ENCODE data around the gene USE1.
"Not testable (repeated sequence)": the region's sequence is repeated elsewhere in the genome, so short reads cannot be mapped to it uniquely, and the experiment has no call there.

USE1 gene

GRCh38 chr19:17215127-17215971 is at the start of gene USE1:
TSS of gene USE1 (plus strand) at chr19:17215357. CDS start at chr19:17215406, 49 bp downstream.
- DNase-seq (ENCODE audit: low spot score), result peak; percentile 95

GRCh38 chr19:17165715-17166114 is 49.4 kb upstream of the USE1 start:
- DNase-seq (ENCODE audit: low spot score), result no peak

- no peak for DNase-seq (ENCODE audit: low spot score)
These were observed 44.4 kb upstream of the USE1 start for GRCh38 chr19:17170538-17171297.

- DNase-seq (ENCODE audit: low spot score), result no peak
These were observed 43.3 kb upstream of the USE1 start for GRCh38 chr19:17171874-17172273.

GRCh38 chr19:17172624-17173345 is 42.4 kb upstream of the USE1 start:
- no peak for DNase-seq (ENCODE audit: low spot score)

GRCh38 chr19:17178291-17178690 is 36.9 kb upstream of the USE1 start:
- DNase-seq (ENCODE audit: low spot score), result no peak

- DNase-seq (ENCODE audit: low spot score), result no peak
These were observed 34.0 kb upstream of the USE1 start for GRCh38 chr19:17180997-17181702.

GRCh38 chr19:17183271-17183761 is 31.8 kb upstream of the USE1 start:
- no peak for DNase-seq (ENCODE audit: low spot score)

- no peak for DNase-seq (ENCODE audit: low spot score)
These were observed 31.3 kb upstream of the USE1 start for GRCh38 chr19:17183858-17184321.

- no peak for DNase-seq (ENCODE audit: low spot score)
These were observed 30.8 kb upstream of the USE1 start for GRCh38 chr19:17184371-17184841.

GRCh38 chr19:17185590-17185989 is 29.6 kb upstream of the USE1 start:
- DNase-seq (ENCODE audit: low spot score), result no peak

- DNase-seq (ENCODE audit: low spot score), result not testable (repeated sequence)
These were observed 23.4 kb upstream of the USE1 start for GRCh38 chr19:17191736-17192135.

- DNase-seq (ENCODE audit: low spot score), result no peak
These were observed 22.4 kb upstream of the USE1 start for GRCh38 chr19:17192751-17193150.

GRCh38 chr19:17194608-17195007 is 20.5 kb upstream of the USE1 start:
- no peak for DNase-seq (ENCODE audit: low spot score)

- DNase-seq (ENCODE audit: low spot score), result no peak
These were observed 20.1 kb upstream of the USE1 start for GRCh38 chr19:17195106-17195505.

- DNase-seq (ENCODE audit: low spot score), result no peak
These were observed 18.5 kb upstream of the USE1 start for GRCh38 chr19:17196610-17197009.

- DNase-seq (ENCODE audit: low spot score), result no peak
These were observed 17.5 kb upstream of the USE1 start for GRCh38 chr19:17197666-17198065.

GRCh38 chr19:17200408-17201079 is 14.6 kb upstream of the USE1 start:
- DNase-seq (ENCODE audit: low spot score), result no peak

GRCh38 chr19:17202249-17202648 is 12.9 kb upstream of the USE1 start:
- DNase-seq (ENCODE audit: low spot score), result peak; percentile 53

GRCh38 chr19:17202713-17203112 is 12.4 kb upstream of the USE1 start:
- DNase-seq (ENCODE audit: low spot score), result no peak

Data from SW480 (cell line).